Transverse colon (tissue), 4 donors: ENCODE results near the gene IMMP2L. TPM values are rescaled to one million over a fixed set of nuclear protein-coding genes. Genes with fewer than 3 reads are reported as not detected.

Experiments
- DNase-seq: peaks from one replicate; pipeline ENCODE4 v3.0.0-alpha.2; 2019
- H3K27ac ChIP-seq, 4 donors: fragments of 200-600 bp; sonication (generic); 2 replicates each; pipeline ENCODE4 v1.5.1; 2016 to 2018; ENCODE audit warnings: inconsistent platforms in 4 of 4
- H3K27me3 ChIP-seq: fragments of 200-600 bp; sonication (generic); 2 replicates; pipeline ENCODE4 v1.5.1; 2017; ENCODE audit warnings: inconsistent platforms
- H3K36me3 ChIP-seq, 4 donors: fragments of 200-600 bp; sonication (generic); 2 replicates each; pipeline ENCODE4 v1.5.1; 2017 to 2019; ENCODE audit warnings: inconsistent platforms in 4 of 4
- H3K4me1 ChIP-seq, 4 donors: fragments of 200-600 bp; sonication (generic); 2 replicates each; pipeline ENCODE4 v1.5.1; 2017 to 2020; ENCODE audit warnings: inconsistent platforms in 4 of 4
- H3K4me3 ChIP-seq, 4 donors: fragments of 200-600 bp; sonication (generic); 1 replicate in 1 of 4; 2 replicates in 3 of 4; pipeline versions ENCODE4 v1.5.1 to v1.6.1; 2017 to 2019; ENCODE audit warnings: inconsistent platforms in 4 of 4
- H3K9me3 ChIP-seq, 2 donors: fragments of 200-600 bp; sonication (generic); 2 replicates each; pipeline ENCODE4 v1.5.1; 2017 to 2019; ENCODE audit warnings: inconsistent platforms in 2 of 2
- EP300 ChIP-seq: sonication (generic); formaldehyde crosslinking; IDR thresholded peaks from one replicate; pipeline ENCODE4 v1.6.1; 2017; ENCODE audit warnings: antibody characterized with exemption, low read depth
- POLR2A ChIP-seq: fragments of 450-650 bp; IDR thresholded peaks from one replicate; pipeline ENCODE4 v1.6.1; 2016; ENCODE audit warnings: antibody characterized with exemption, mild to moderate bottlenecking, moderate library complexity
- POLR2AphosphoS5 ChIP-seq, 3 donors: sonication (generic); formaldehyde crosslinking; IDR thresholded peaks; one replicate each; pipeline ENCODE4 v1.6.1; 2016; ENCODE audit warnings: antibody characterized with exemption in 3 of 3
- WGBS, 2 donors: methylation state at CpG; one replicate each; pipeline ENCODE4 v1.1.5; 2018; ENCODE audit warnings: low coverage in 1 of 2; 5-methylcytosine and 5-hydroxymethylcytosine counted together
- in situ Hi-C, 4 donors: fragments of 200-750 bp; cut with MboI; loops; one replicate each; pipeline versions ENCODE4 v1.15.0 to v1.15.1; 2017; ENCODE audit warnings: low sequenced_read_pairs in 3 of 4, low pct_ligation_motif_present in 1 of 4, low pct_unique_long_range_greater_than_20kb in 1 of 4
- intact Hi-C: fragments of 100-400 bp; cut with DNase I; formaldehyde crosslinking; loops from one replicate; pipeline ENCODE4 v1.15.1; 2023; ENCODE audit warnings: low total_unique reads
- total RNA-seq, 4 donors: library from RNA; depleted of rRNA; stranded (reverse); fragments of >200 nt; gene quantifications; one replicate each; pipeline ENCODE4 v1.1.0, GENCODE V29; 2016
- TF ChIP-seq, protein P1 (sequence below), 5 experiments: fragments of 200-600 bp in 3 of 5; fragments of 450-650 bp in 2 of 5; sonication (generic) in 3 of 5; IDR thresholded peaks; 1 replicate in 2 of 5; 2 replicates in 3 of 5; pipeline ENCODE4 v1.5.1; 2016 to 2017; ENCODE audit warnings: antibody characterized with exemption in 5 of 5, inconsistent platforms in 3 of 5, mild to moderate bottlenecking in 2 of 5, moderate library complexity in 1 of 5

Gene IMMP2L
- total RNA-seq, 4 donors from 2014 or later = 8.6 to 69.6 (median 10.9) TPM

DNA sequence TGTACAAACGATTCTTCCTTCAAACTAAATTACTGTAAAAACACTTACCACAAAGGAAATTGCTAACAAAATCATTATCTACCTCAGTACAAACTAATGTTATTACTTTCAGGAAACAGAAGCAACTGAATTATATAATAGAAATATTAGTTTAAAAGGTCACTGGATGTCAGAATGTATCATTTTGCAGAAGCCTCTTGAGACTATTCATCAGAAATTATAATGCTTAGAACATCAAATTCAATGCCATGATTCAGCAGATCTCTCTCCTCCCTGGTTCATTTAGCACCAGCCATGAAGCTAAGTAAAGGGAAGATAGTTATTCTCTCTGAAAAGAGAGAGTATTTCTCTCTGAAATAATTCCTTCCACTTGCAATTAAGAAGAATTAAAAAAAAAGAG is 223.3 kb downstream of the IMMP2L start:
- 58 to 60% methylated on average over 1 of the region's 1 CpG for WGBS, 2 donors
- Histone ChIP-seq H3K4me1 (no peaks in the 10 kb centered on the region), H3K27me3 (no peaks in the 10 kb centered on the region), H3K36me3 (no peaks in the 10 kb centered on the region), H3K4me3 (no peak overlapping the region), H3K9me3 (peaks cover 0 to 17% of the 10 kb centered on the region in 2 donors), H3K27ac (no peak overlapping the region)
- in situ Hi-C loops = no loop called here
- TF ChIP-seq EP300 (no peak), POLR2AphosphoS5 (IDR thresholded peaks at IDR 0.05) (no peak), POLR2A (no peak)
- TF ChIP-seq, protein P1, sequence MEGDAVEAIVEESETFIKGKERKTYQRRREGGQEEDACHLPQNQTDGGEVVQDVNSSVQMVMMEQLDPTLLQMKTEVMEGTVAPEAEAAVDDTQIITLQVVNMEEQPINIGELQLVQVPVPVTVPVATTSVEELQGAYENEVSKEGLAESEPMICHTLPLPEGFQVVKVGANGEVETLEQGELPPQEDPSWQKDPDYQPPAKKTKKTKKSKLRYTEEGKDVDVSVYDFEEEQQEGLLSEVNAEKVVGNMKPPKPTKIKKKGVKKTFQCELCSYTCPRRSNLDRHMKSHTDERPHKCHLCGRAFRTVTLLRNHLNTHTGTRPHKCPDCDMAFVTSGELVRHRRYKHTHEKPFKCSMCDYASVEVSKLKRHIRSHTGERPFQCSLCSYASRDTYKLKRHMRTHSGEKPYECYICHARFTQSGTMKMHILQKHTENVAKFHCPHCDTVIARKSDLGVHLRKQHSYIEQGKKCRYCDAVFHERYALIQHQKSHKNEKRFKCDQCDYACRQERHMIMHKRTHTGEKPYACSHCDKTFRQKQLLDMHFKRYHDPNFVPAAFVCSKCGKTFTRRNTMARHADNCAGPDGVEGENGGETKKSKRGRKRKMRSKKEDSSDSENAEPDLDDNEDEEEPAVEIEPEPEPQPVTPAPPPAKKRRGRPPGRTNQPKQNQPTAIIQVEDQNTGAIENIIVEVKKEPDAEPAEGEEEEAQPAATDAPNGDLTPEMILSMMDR (IDR thresholded peaks at IDR 0.05) = no peak
- intact Hi-C loops = no loop called here
- DNase-seq = no peak

- DNase-seq = no peak
- H3K36me3 ChIP-seq = no peaks in the 10 kb centered on the region
- H3K9me3 ChIP-seq = no peaks in the 10 kb centered on the region
- H3K27me3 ChIP-seq = no peaks in the 10 kb centered on the region
- TF ChIP-seq EP300 (no peak), POLR2AphosphoS5 (IDR thresholded peaks at IDR 0.05) (no peak), POLR2A (no peak)
- TF ChIP-seq, protein P1 (IDR thresholded peaks at IDR 0.05) = no peak
- no peaks in the 10 kb centered on the region for H3K4me1 ChIP-seq
- in situ Hi-C loops = no loop called here
- no peak overlapping the region for H3K4me3 ChIP-seq
- H3K27ac ChIP-seq = no peak overlapping the region
- intact Hi-C loops = no loop called here
- 55 to 89% methylated on average over 1 of the region's 1 CpG for WGBS, 2 donors
Observed at GRCh38 chr7:111333010-111333409, 229.3 kb downstream of the IMMP2L start.

GRCh38 chr7:111330235-111330523 is 232.1 kb downstream of the IMMP2L start:
- DNase-seq = no peak
- intact Hi-C loops = no loop called here
- H3K4me3 ChIP-seq = no peak overlapping the region
- no peaks in the 10 kb centered on the region for H3K27me3 ChIP-seq
- H3K9me3 ChIP-seq = no peaks in the 10 kb centered on the region
- H3K36me3 ChIP-seq = no peaks in the 10 kb centered on the region
- no peaks in the 10 kb centered on the region for H3K4me1 ChIP-seq
- H3K27ac ChIP-seq = no peak overlapping the region
- in situ Hi-C loops = no loop called here
- 60 to 78% methylated on average over 1 of the region's 1 CpG for WGBS, 2 donors
- TF ChIP-seq, protein P1 (IDR thresholded peaks at IDR 0.05) = no peak
- no peak for TF ChIP-seq POLR2AphosphoS5 (IDR thresholded peaks at IDR 0.05)
- TF ChIP-seq POLR2A = no peak
- no peak for TF ChIP-seq EP300

DNA sequence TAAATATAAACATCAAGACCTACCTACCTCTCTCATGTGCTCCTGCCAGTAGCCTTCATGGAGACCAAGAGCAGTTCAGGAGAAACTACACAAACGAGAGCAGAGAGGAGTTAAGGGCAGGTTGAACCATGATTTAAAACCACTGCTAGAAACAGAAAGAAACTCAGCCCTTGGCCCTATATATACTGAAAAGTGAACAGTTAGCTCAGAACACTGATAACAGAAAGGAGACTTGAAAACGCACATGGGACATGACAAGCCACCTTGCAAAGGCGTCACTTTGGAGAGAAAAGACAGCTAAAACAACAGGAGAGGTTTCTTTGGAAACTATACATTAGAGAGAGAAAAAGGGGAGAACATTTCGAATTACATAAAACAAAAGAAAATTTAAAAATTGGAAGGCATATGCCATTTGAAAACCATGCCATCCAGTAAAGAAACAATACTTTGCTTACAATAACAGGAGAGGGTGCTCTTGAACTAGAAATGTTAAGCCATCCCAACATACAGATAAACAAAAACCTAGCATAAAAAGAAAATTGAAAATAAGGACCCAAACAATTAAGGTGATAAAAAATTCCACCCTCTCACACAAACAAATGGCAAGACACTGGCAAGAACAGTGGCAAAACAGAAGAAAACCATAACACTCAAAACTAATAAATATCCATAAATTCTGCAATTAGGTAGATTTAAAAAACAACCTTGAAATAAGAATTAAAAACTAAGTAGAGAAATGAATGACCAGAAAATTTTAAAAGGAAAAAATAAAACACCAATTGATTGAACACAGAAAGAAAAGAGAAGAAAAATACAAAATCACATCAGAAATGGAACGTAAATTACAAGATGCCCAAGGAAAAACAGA is 232.7 kb downstream of the IMMP2L start:
- no peak overlapping the region for H3K4me3 ChIP-seq
- H3K27ac ChIP-seq = no peak overlapping the region
- 86% methylated on average over 4 to 5 of the region's 5 CpGs for WGBS, 2 donors
- no peak for TF ChIP-seq POLR2AphosphoS5 (IDR thresholded peaks at IDR 0.05)
- TF ChIP-seq, protein P1 (IDR thresholded peaks at IDR 0.05) = no peak
- TF ChIP-seq POLR2A = no peak
- TF ChIP-seq EP300 = no peak
- DNase-seq = no peak
- H3K9me3 ChIP-seq = no peaks in the 10 kb centered on the region
- H3K36me3 ChIP-seq = no peaks in the 10 kb centered on the region
- in situ Hi-C loops (no loop called here), intact Hi-C loops (loop anchor here (2.0 kb wide), 1 partner anchor 63 kb away; no protein-coding TSS in a partner anchor)
- H3K27me3 ChIP-seq = no peaks in the 10 kb centered on the region
- H3K4me1 ChIP-seq = no peaks in the 10 kb centered on the region
